HAP-1 (cell line): ENCODE data around the gene GTF2H1.
"Not testable (repeated sequence)": the region's sequence is repeated elsewhere in the genome, so short reads cannot be mapped to it uniquely, and the experiment has no call there.

Experiments used
- DNase-seq, 2 experiments: peaks; one replicate each; pipeline ENCODE4 v3.0.0-alpha.2; 2016 to 2020; ENCODE audit warnings: low spot score in 2 of 2
- H3K27me3 ChIP-seq: fragments of 250-450 bp; sonication (Bioruptor Pico); 2 replicates; pipeline ENCODE4 v1.5.1; 2020; ENCODE audit warnings: low read depth, mild to moderate bottlenecking, moderate library complexity
- H3K36me3 ChIP-seq: fragments of 250-450 bp; sonication (Bioruptor Pico); replicated peaks from 2 replicates; pipeline ENCODE4 v1.5.1; 2020; ENCODE audit warnings: mild to moderate bottlenecking
- H3K4me1 ChIP-seq: fragments of 250-450 bp; sonication (Bioruptor Pico); 2 replicates; pipeline ENCODE4 v1.5.1; 2020; ENCODE audit warnings: mild to moderate bottlenecking
- H3K4me3 ChIP-seq: fragments of 250-450 bp; sonication (Bioruptor Pico); 2 replicates; pipeline ENCODE4 v1.5.1; 2020; ENCODE audit warnings: mild to moderate bottlenecking, moderate library complexity
- H3K9me3 ChIP-seq: fragments of 250-450 bp; sonication (Bioruptor Pico); 2 replicates; pipeline ENCODE4 v1.5.1; 2020; ENCODE audit warnings: mild to moderate bottlenecking, moderate library complexity
- in situ Hi-C: fragments of 300-500 bp; cut with MboI; formaldehyde crosslinking; loops from 3 replicates; pipeline ENCODE4 v1.14.3; 2020; ENCODE audit warnings: low sequenced_read_pairs, inconsistent platforms, mixed read lengths

GTF2H1 gene

DNA sequence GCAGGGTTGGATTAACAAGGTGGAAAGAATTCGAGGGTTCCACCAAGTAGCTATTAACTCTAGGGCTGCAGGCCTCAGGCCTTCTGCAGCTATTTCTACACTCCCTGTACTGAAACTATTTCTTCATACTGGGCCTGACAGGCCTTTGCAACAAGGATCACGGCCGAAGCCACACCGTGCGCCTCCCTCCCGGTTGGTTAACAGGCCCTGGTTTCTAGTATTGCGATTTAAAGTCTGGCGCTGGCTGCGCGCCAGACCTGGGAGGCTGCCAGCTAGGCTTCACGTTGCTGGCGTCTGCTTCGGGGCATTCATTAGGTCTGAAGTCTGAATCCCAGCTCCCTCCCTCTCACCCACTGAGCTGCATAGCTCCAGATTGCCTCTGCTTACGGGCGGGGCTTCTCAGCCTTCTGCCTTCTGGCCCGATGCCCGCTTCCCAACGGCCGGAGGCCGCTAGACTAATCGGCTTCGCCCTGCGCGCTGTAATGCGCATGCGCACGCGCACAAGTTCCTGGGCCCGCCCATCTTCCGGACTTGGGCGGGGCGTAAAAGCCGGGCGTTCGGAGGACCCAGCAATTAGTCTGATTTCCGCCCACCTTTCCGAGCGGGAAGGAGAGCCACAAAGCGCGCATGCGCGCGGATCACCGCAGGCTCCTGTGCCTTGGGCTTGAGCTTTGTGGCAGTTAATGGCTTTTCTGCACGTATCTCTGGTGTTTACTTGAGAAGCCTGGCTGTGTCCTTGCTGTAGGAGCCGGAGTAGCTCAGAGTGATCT is 73.6 kb downstream of the GTF2H1 start:
- H3K4me3 ChIP-seq: peak overlapping the region; percentile 90
- H3K4me1 ChIP-seq: peaks cover 12% of the 10 kb centered on the region
- H3K27me3 ChIP-seq: no peaks in the 10 kb centered on the region
- peak; percentile 99 for DNase-seq
- no peaks in the 10 kb centered on the region for H3K9me3 ChIP-seq
- H3K36me3 ChIP-seq: peaks cover 44% of the 10 kb centered on the region
- in situ Hi-C loops: no loop called here

DNA sequence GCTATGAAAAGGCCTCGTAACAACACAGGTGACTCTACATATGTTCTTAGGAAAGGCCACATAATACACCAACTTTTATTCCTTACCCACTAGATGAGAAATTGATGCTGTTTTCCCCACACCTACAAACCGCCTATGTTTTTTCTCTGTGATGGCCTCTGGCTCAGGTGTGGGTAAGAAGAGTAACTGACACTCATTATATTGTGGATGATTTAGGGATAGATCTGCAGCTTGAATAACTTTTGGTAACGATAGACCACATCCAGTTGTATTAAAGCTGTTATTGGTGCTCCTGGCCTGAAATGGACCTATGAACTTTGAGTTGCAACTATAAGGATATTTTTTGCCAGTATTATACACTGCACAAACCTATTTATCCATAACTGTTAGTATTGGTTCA is 75.6 kb downstream of the GTF2H1 start:
- Histone ChIP-seq H3K27me3 (no peaks in the 10 kb centered on the region), H3K4me3 (no peak overlapping the region), H3K4me1 (peaks cover 12% of the 10 kb centered on the region), H3K36me3 (peaks cover 54% of the 10 kb centered on the region), H3K9me3 (no peaks in the 10 kb centered on the region)
- in situ Hi-C loops: no loop called here
- DNase-seq: no peak

DNA sequence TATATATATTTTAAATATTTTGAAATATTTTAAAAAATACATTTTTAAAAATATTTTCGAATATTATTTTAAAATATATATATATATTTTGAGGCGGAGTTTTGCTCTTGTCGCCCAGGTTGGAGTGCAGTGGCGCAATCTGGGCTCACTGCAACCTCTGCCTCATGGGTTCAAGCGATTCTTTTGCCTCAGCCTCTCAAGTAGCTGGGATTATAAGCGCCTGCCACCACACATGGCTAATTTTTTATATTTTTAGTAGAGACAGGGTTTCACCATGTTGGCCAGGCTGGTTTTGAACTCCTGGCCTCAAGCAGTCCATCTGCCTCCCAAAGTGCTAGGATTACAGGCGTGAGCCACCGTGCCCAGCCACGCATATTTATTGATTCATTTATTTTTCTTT is 78.7 kb downstream of the GTF2H1 start:
- H3K4me1 ChIP-seq, DNase-seq, in situ Hi-C loops, H3K4me3 ChIP-seq, H3K9me3 ChIP-seq, H3K27me3 ChIP-seq: not testable (repeated sequence)
- H3K36me3 ChIP-seq: peaks cover 83% of the 10 kb centered on the region

DNA sequence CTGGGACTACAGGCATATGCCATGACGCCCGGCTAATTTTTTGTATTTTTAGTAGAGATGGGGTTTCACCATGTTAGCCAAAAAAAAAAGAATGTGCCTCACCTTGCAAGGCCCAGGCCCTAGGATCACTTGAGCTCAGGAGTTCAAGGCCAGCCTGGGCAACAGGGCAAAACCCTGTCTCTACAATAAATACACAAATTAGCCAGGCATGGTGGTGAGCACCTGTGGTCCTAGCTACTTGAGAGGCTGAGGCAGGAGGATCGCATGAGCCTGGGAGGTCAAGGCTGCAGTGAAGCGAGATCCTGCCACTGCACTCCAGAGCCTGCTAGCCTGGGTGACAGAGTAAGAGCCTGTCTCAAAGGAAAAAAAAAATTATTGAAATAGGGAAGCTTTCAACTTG is 81.7 kb downstream of the GTF2H1 start:
- DNase-seq: no peak
- Histone ChIP-seq H3K4me1 (no peaks in the 10 kb centered on the region), H3K9me3 (no peaks in the 10 kb centered on the region), H3K36me3 (peaks cover 84% of the 10 kb centered on the region), H3K27me3 (no peaks in the 10 kb centered on the region), H3K4me3 (no peak overlapping the region)
- in situ Hi-C loops: no loop called here

DNA sequence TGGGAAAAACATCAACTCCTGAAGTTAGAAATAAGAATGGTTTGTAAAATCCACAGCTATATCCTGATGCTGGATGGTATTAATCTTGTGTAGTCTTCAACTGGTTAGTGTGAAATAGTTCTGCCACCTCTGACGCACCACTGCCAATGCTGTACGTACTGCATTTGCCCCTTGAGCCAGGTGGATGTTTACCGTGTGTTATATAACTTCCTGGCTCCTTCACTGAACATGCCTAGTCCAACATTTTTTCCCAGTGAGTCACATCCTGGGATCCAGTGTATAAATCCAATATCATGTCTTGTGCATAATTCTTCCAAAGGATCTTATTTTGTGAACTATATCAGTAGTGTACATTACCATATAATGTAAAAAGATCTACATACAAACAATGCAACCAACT is 85.0 kb downstream of the GTF2H1 start:
- in situ Hi-C loops, H3K27me3 ChIP-seq, DNase-seq, H3K9me3 ChIP-seq, H3K4me3 ChIP-seq, H3K4me1 ChIP-seq: not testable (repeated sequence)
- H3K36me3 ChIP-seq: peaks cover 61% of the 10 kb centered on the region

DNA sequence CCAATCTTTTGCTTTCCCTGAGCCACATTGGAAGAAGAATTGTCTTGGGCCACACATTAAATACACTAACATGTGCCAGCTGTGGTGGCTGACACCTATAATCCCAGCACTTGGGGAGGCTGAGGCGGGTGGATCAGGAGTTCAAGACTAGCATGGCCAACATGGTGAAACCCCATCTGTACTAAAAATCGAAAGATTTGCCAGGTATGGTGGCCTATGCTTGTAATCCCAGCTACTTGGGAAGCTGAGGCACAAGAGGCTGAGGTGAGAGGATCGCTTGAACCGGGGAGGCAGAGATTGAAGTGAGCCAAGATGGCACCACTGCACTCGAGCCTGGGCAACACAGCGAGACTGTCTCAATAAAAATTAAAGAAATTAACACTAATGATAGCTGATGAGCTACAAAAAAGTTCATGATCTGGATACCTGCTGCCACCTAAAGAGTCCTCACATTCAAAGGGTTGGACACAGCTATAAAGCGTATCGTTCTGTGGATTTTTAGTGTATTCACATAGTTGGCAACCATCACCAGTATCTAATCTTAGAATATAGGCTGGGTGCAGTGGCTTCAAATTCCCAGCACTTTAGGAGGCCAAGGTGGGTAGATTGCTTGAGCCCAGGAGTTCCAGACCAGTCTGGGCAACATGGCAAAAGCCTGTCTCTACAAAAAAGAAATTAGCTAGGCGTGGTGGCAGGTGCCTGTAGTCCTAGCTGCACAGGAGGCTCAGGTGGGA is 86.4 kb downstream of the GTF2H1 start:
- no peaks in the 10 kb centered on the region for H3K27me3 ChIP-seq
- H3K4me1 ChIP-seq: no peaks in the 10 kb centered on the region
- H3K36me3 ChIP-seq: peaks cover 48% of the 10 kb centered on the region
- no peak overlapping the region for H3K4me3 ChIP-seq
- in situ Hi-C loops: no loop called here
- no peak for DNase-seq
- H3K9me3 ChIP-seq: no peaks in the 10 kb centered on the region

DNA sequence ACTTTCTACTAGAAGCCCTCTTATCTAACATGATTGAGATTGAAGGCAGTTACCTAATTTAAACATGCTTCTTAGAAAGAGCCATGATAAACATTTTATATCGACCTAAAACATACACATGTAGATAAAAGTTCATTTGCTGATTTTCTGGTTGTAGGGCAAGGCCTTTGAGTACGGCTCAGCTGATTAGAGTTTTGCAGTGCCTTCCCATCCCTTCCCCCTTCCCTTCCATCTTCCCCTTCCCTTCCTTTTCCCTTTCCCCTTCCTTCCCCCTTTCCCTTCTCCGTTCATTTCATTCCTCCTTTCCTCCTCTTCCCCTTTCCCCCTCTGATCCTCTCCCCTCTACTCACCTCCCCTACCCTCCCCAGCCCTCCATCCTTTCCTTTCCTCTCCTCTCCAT is 94.1 kb downstream of the GTF2H1 start:
- no peaks in the 10 kb centered on the region for H3K36me3 ChIP-seq
- in situ Hi-C loops: no loop called here
- no peak for DNase-seq
- no peaks in the 10 kb centered on the region for H3K27me3 ChIP-seq
- no peaks in the 10 kb centered on the region for H3K4me1 ChIP-seq
- no peaks in the 10 kb centered on the region for H3K9me3 ChIP-seq
- no peak overlapping the region for H3K4me3 ChIP-seq
